GM10266 (cell line): Measurements from ENCODE around the gene KCNH1.
"Not testable (repeated sequence)": the region's sequence is repeated elsewhere in the genome, so short reads cannot be mapped to it uniquely, and the experiment has no call there.

ENCODE experiments used
- DNase-seq: peaks from one replicate; pipeline ENCODE4 v3.0.0; 2012; ENCODE audit errors: extremely low spot score
- TF ChIP-seq, protein P1 (sequence below): IDR thresholded peaks from 2 replicates; pipeline ENCODE4 v1.5.1; 2012; ENCODE audit warnings: mild to moderate bottlenecking, low read depth; ENCODE audit not compliant: control insufficient read depth, insufficient read depth; ENCODE audit errors: missing control alignments

KCNH1 gene

DNA sequence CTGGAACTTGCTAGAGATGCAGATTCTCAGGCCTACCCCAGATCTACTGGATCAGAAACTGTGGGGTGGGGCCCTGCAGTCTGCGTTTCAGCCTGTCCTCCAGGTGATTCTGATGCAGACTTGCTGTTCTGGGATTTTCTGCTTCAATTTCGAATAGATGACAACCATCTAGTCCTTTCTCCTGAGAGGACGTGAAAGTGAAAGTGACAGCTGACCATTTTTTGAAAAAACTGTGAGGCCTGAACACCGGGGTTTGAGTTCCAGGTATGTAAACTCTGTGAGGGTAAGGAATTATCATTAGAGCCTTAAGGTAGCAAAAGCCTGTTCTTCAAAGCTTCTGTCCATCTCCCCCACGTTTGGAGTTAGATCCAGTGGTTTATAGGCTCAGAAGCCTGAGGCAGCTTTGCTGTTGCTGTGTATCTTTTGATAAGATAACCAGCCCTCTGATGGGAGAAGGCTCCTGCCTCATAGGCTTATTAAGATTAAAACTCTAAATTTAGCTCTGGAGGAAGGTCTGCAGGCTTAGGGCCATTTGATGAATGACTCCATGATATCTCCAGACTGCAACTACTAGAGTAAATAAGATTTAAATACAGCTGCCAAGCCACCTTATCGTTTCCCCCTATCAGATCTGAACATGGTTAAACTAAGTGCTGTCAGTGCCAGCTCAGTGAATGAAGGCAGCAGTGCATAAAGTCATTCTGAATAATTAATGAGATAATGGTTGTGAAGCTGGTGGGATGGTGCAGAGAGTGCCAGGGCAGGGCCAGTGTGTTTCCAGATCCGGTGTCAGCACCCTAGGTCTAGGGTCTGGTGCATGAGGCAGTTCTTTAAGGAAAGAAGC lies 470.0 kb downstream of the KCNH1 start:
- TF ChIP-seq, protein P1, sequence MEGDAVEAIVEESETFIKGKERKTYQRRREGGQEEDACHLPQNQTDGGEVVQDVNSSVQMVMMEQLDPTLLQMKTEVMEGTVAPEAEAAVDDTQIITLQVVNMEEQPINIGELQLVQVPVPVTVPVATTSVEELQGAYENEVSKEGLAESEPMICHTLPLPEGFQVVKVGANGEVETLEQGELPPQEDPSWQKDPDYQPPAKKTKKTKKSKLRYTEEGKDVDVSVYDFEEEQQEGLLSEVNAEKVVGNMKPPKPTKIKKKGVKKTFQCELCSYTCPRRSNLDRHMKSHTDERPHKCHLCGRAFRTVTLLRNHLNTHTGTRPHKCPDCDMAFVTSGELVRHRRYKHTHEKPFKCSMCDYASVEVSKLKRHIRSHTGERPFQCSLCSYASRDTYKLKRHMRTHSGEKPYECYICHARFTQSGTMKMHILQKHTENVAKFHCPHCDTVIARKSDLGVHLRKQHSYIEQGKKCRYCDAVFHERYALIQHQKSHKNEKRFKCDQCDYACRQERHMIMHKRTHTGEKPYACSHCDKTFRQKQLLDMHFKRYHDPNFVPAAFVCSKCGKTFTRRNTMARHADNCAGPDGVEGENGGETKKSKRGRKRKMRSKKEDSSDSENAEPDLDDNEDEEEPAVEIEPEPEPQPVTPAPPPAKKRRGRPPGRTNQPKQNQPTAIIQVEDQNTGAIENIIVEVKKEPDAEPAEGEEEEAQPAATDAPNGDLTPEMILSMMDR, result no peak
- no peak for DNase-seq

DNA sequence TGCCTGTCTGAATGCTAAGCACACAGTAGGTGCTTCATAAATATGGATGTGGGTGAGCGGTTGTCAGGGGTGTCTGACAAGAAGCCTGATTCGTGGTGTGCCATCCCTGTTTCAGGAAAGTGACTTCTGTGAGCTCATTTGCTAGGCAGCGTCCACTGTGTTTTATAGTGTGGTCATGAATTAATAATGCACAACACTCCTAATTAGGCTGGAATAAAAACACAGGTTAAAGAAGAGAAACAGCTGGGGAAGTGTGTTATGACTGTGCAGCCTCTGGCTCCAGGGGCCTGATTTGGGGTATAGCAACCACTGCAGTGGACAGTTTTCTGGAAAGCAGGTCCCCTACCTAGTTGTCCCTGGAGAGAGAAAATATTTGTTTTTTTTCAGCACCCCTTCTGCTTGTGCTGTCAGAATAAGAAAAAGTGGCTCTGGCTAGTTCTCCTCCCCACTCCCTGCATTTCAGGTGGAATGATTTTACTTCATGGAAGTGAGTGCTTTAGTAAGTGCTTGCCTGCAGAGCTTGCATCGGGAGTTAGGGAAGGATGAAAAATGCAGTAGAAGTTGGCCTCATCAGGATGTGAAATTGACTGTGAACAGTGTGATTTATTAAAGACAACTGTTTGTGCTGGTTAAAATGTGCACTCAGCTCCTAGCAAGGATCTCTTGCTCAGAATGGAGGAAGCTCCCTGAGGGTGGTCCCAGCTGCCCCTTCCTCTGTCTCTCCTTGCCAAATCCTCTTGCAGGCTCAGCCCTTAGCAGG lies 471.5 kb downstream of the KCNH1 start:
- TF ChIP-seq, protein P1, result no peak
- no peak for DNase-seq

DNA sequence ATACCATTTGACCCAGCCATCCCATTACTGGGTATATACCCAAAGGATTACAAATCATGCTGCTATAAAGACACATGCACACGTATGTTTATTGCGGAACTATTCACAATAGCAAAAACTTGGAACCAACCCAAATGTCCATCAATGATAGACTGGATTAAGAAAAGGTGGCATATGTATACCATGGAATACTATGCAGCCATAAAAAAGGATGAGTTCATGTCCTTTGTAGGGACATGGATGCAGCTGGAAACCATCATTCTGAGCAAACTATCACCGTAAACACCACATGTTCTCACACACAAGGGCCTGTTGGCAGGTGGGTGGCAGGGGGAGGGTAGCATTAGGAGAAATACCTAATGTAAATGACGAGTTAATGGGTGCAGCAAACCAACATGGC lies 472.4 kb downstream of the KCNH1 start:
- not testable (repeated sequence) for DNase-seq

DNA sequence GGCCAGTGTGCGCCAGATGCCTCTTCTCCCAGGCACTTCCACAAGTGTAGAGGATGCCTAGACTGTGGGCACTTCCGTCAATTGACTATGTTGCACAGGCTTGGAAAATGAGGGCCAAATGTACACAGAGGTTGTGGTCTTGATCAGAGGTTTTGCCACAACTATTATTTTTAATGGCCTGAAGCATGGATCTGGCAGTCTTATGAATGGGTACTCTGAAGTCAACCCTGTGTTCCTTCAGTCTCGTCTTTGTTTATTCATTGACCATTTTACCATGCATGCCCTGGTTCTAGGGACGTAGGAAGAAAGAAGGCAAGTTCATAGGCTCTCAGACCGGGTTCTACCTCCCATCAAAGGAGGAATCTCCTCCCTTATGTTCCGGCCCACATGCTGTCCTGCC lies 476.1 kb downstream of the KCNH1 start:
- TF ChIP-seq, protein P1, result no peak
- no peak for DNase-seq

DNA sequence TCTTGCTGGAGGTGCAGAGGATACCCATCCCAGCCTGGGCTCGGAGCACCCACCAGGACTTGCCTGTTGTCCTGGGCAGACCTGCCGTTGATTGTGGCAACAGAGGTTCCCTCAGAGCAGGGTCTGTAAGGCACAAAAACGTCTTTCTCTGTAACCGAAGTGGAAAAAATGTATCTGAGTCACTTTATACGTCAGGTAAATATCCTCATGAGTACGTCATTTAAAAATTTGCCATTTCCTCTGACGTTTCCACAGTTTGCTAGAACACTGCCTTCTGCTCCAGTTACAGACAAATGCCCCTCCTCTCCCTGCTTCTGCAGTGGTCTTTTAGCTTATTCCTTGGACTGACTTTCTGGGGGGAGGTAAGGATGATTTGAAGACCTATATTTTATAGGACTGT lies 478.4 kb downstream of the KCNH1 start:
- TF ChIP-seq, protein P1, result no peak
- no peak for DNase-seq

DNA sequence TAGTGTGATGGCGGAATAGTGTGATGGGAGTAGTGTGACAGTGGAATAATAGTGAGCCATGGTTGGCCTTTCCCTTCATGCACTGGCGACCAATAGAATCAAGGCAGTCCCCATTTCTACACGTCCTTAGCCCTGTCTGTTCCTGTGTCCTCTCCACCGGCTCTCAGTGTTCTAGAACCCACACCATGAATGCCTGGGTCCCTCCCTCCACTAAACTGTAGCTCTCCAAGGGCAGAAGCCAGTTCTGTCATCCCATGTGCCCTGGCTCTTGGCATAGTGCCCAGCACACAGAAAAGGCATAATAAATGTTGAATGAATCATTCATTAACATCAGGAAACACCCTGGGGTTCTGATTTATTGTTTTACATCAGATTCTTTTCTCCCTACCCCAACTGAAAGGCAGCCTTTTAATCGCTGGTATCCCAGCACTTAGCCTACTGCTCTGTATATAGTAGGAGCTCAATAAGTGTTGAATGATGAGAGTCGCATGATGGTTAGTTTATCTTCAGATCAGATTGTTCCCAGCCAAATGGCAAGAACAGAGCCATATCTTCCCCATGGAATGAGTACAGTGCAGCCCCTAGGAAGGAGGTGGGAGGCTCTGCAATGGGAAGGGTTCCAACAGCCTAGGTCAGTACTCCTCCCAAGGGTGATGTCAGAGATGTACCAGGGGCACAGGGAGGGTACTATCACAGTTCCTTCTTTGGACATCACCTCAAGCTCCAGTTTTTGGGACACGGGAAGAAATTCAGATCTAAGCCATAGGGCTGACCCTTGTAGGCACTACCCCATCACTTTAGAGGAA lies 479.6 kb downstream of the KCNH1 start:
- TF ChIP-seq, protein P1, result no peak
- DNase-seq, result no peak

DNA sequence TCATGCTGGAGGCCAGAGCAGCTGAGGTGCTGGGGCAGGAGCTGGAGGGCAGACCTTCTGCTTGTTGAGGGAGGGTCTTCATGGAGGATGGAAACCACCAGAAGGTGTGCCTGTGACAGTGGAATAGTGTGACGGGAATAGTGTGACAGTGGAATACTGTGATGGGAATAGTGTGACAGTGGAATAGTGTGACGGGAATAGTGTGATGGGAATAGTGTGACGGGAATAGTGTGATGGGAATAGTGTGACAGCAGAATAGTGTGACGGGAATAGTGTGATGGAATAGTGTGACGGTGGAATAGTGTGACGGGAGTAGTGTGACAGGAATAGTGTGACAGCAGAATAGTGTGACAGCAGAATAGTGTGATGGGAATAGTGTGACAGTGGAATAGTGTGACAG lies 480.2 kb downstream of the KCNH1 start:
- TF ChIP-seq, protein P1, result no peak
- no peak for DNase-seq
